GM23248 (cell line): ENCODE data around the gene ATP13A3. TPM values are rescaled to one million over a fixed set of nuclear protein-coding genes. Genes with fewer than 3 reads are reported as not detected.

Experiments used
- DNase-seq: peaks from one replicate; pipeline ENCODE4 v3.0.0-alpha.2; 2015
- H2AFZ ChIP-seq: fragments of 200-600 bp; sonication (generic); 2 replicates; pipeline ENCODE4 v1.6.1; 2016; ENCODE audit warnings: antibody characterized with exemption
- H3F3A ChIP-seq: fragments of 200-600 bp; sonication (generic); 2 replicates; pipeline ENCODE4 v1.6.1; 2016; ENCODE audit warnings: mild to moderate bottlenecking, antibody characterized with exemption, mixed run types; ENCODE audit not compliant: insufficient read depth
- H3K27ac ChIP-seq: fragments of 200-600 bp; sonication (generic); 2 replicates; pipeline ENCODE4 v1.5.1; 2016; ENCODE audit warnings: mild to moderate bottlenecking
- H3K27me3 ChIP-seq: fragments of 200-600 bp; sonication (generic); replicated peaks from 2 replicates; pipeline ENCODE4 v1.6.1; 2016; ENCODE audit warnings: mild to moderate bottlenecking; ENCODE audit not compliant: insufficient read depth
- H3K36me3 ChIP-seq: fragments of 200-600 bp; sonication (generic); 2 replicates; pipeline ENCODE4 v1.6.1; 2016; ENCODE audit warnings: low read depth, mild to moderate bottlenecking
- H3K4me1 ChIP-seq: fragments of 200-600 bp; sonication (generic); 2 replicates; pipeline ENCODE4 v1.6.1; 2016; ENCODE audit warnings: mild to moderate bottlenecking; ENCODE audit not compliant: insufficient read depth
- H3K4me2 ChIP-seq: fragments of 200-600 bp; sonication (generic); one replicate; pipeline ENCODE4 v1.6.1; 2016; ENCODE audit warnings: mild to moderate bottlenecking; ENCODE audit not compliant: unreplicated experiment
- H3K4me3 ChIP-seq: fragments of 200-600 bp; sonication (generic); 2 replicates; pipeline ENCODE4 v1.5.1; 2016; ENCODE audit warnings: mild to moderate bottlenecking
- H3K79me2 ChIP-seq: fragments of 200-600 bp; sonication (generic); 2 replicates; pipeline ENCODE4 v1.6.1; 2016; ENCODE audit warnings: mild to moderate bottlenecking; ENCODE audit not compliant: insufficient read depth
- H3K9ac ChIP-seq: fragments of 200-600 bp; sonication (generic); 2 replicates; pipeline ENCODE4 v1.6.1; 2016; ENCODE audit warnings: mild to moderate bottlenecking
- H3K9me2 ChIP-seq: fragments of 200-600 bp; sonication (generic); 2 replicates; pipeline ENCODE4 v1.6.1; 2016; ENCODE audit warnings: mixed run types, mild to moderate bottlenecking, moderate library complexity; ENCODE audit not compliant: insufficient read depth
- H3K9me3 ChIP-seq: fragments of 200-600 bp; sonication (generic); one replicate; pipeline ENCODE4 v1.6.1; 2017; ENCODE audit warnings: low read depth
- H4K20me1 ChIP-seq: fragments of 200-600 bp; sonication (generic); 2 replicates; pipeline ENCODE4 v1.6.0; 2016; ENCODE audit not compliant: insufficient read depth
- EZH2 ChIP-seq: fragments of 200-600 bp; sonication (generic); IDR thresholded peaks from 2 replicates; pipeline ENCODE4 v1.6.1; 2018; ENCODE audit warnings: antibody characterized with exemption, mild to moderate bottlenecking; ENCODE audit not compliant: insufficient read depth, poor library complexity, severe bottlenecking
- EZH2phosphoT487 ChIP-seq: fragments of 200-600 bp; sonication (generic); IDR thresholded peaks from 2 replicates; pipeline ENCODE4 v1.6.1; 2018; ENCODE audit warnings: antibody characterized with exemption, moderate library complexity, mild to moderate bottlenecking, low read depth; ENCODE audit not compliant: insufficient read depth
- WGBS, 2 experiments: methylation state at CpG; one replicate each; pipeline ENCODE4 v1.1.6; 2015 to 2017; ENCODE audit warnings: low lambda C conversion rate in 2 of 2, low coverage in 1 of 2; ENCODE audit errors: missing lambda C conversion rate in 2 of 2; 5-methylcytosine and 5-hydroxymethylcytosine counted together
- in situ Hi-C: fragments of 300-500 bp; cut with MboI; formaldehyde crosslinking; loops from 2 replicates; pipeline ENCODE4 v1.15.0; 2020
- polyA plus RNA-seq: library from polyadenylated mRNA; unstranded; fragments of >200 nt; fragmentation: Nextera tagmentation; extraction: Ambion mirVana; gene quantifications from 2 replicates; pipeline ENCODE4 v1.2.1, GENCODE V29; 2016
- total RNA-seq: library from RNA; depleted of rRNA; stranded (reverse); fragments of >200 nt; shearing (Covaris generic); gene quantifications from 2 replicates; pipeline ENCODE4 v1.2.3, GENCODE V29; 2014

The ATP13A3 gene
- total and polyA plus RNA-seq, 2 experiments from 2014 or later = 22.3 to 232 TPM

GRCh38 chr3:194395778-194396538 is 90.8 kb downstream of the ATP13A3 start:
- in situ Hi-C loops = no loop called here
- DNase-seq = peak; percentile 45
- Histone ChIP-seq H3K27ac (no peak overlapping the region), H3K4me2 (peak overlapping the region; percentile 35), H3K27me3 (peaks cover under 1% of the 10 kb centered on the region), H2AFZ (peak overlapping the region; percentile 71), H3K4me3 (peak overlapping the region; percentile 23), H3K79me2 (no peaks in the 10 kb centered on the region), H4K20me1 (no peaks in the 10 kb centered on the region), H3K36me3 (no peaks in the 10 kb centered on the region), H3K9ac (peak overlapping the region; percentile 3; the same call in 1 of the 2 replicates), H3K9me3 (no peaks in the 10 kb centered on the region), H3K9me2 (no peaks in the 10 kb centered on the region), H3K4me1 (no peaks in the 10 kb centered on the region), H3F3A (peaks cover 4% of the 10 kb centered on the region; the same call in 1 of the 2 replicates)
- TF ChIP-seq EZH2phosphoT487 (no peak), EZH2 (no peak)
- 18 to 19% methylated on average over 23 to 26 of the region's 26 CpGs for WGBS, 2 experiments

- no peaks in the 10 kb centered on the region for H3K9me2 ChIP-seq
- no peak overlapping the region for H3K4me3 ChIP-seq
- peaks cover 7% of the 10 kb centered on the region for H3K27me3 ChIP-seq
- no peak overlapping the region for H3K4me2 ChIP-seq
- in situ Hi-C loops = no loop called here
- H3K79me2 ChIP-seq = no peaks in the 10 kb centered on the region
- H3F3A ChIP-seq = peaks cover 4% of the 10 kb centered on the region; the same call in 1 of the 2 replicates
- no peak overlapping the region for H3K27ac ChIP-seq
- H4K20me1 ChIP-seq = no peaks in the 10 kb centered on the region
- no peak overlapping the region for H2AFZ ChIP-seq
- DNase-seq = no peak
- no peaks in the 10 kb centered on the region for H3K36me3 ChIP-seq
- TF ChIP-seq EZH2phosphoT487 (no peak), EZH2 (no peak)
- no peaks in the 10 kb centered on the region for H3K4me1 ChIP-seq
- H3K9ac ChIP-seq = no peak overlapping the region
- 95 to 97% methylated on average over 5 of the region's 5 CpGs for WGBS, 2 experiments
- H3K9me3 ChIP-seq = no peaks in the 10 kb centered on the region
Measured at GRCh38 chr3:194395212-194395611, 91.6 kb downstream of the ATP13A3 start.

- no peak for DNase-seq
- in situ Hi-C loops = no loop called here
- Histone ChIP-seq H3K4me3 (no peak overlapping the region), H3K9me3 (no peaks in the 10 kb centered on the region), H3K4me1 (no peaks in the 10 kb centered on the region), H3K36me3 (no peaks in the 10 kb centered on the region), H3K27me3 (peaks cover 7% of the 10 kb centered on the region), H3F3A (peaks cover 4% of the 10 kb centered on the region; the same call in 1 of the 2 replicates), H3K4me2 (no peak overlapping the region), H3K9me2 (no peaks in the 10 kb centered on the region), H4K20me1 (no peaks in the 10 kb centered on the region), H3K79me2 (no peaks in the 10 kb centered on the region), H3K27ac (no peak overlapping the region), H2AFZ (no peak overlapping the region), H3K9ac (no peak overlapping the region)
- 87 to 88% methylated on average over 7 of the region's 7 CpGs for WGBS, 2 experiments
- no peak for TF ChIP-seq EZH2phosphoT487
- TF ChIP-seq EZH2 = no peak
Measured at GRCh38 chr3:194392576-194392975, 94.2 kb downstream of the ATP13A3 start.

GRCh38 chr3:194390835-194391234 is 96.0 kb downstream of the ATP13A3 start:
- Histone ChIP-seq H3K9me2 (no peaks in the 10 kb centered on the region), H3K4me2 (no peak overlapping the region), H3K27ac (no peak overlapping the region), H3K9me3 (no peaks in the 10 kb centered on the region), H3F3A (peaks cover 4% of the 10 kb centered on the region; the same call in 1 of the 2 replicates), H3K9ac (no peak overlapping the region), H3K27me3 (peaks cover 8% of the 10 kb centered on the region), H4K20me1 (no peaks in the 10 kb centered on the region), H3K4me3 (no peak overlapping the region), H3K4me1 (no peaks in the 10 kb centered on the region), H2AFZ (no peak overlapping the region), H3K79me2 (no peaks in the 10 kb centered on the region), H3K36me3 (no peaks in the 10 kb centered on the region)
- in situ Hi-C loops = no loop called here
- TF ChIP-seq EZH2phosphoT487 (no peak), EZH2 (no peak)
- no peak for DNase-seq
